ENCODE results near the gene TMEM14B.

GRCh38 chr6:10743515-10743914, 4.1 kb upstream of the TMEM14B start:
- no peak for TF ChIP-seq CTCF (IDR thresholded peaks at IDR 0.05)
- TF ChIP-seq POLR2A (IDR thresholded peaks at IDR 0.05): no peak

Measured in heart left ventricle (tissue), 13 donors.